Effector memory CD8-positive, alpha-beta T cell (primary cell): ENCODE results near the gene ATP6V1B1.

Experiments
- ATAC-seq: fragments of 150-1000 bp; cut with Tn5 transposase; replicated peaks from 2 replicates; pipeline ENCODE4 v1.10.0; 2021; ENCODE audit warnings: mild to moderate bottlenecking, moderate library complexity
- DNase-seq, 3 experiments: peaks; one replicate each; pipeline ENCODE4 v3.0.0; 2021
- H3K27ac Mint-ChIP-seq, 2 donors: one replicate each; pipeline ENCODE4 v1.8.0; 2022; ENCODE audit warnings: mild to moderate bottlenecking in 2 of 2, mixed read lengths in 2 of 2, moderate library complexity in 2 of 2
- H3K27me3 Mint-ChIP-seq, 2 donors: one replicate each; pipeline ENCODE4 v1.8.0; 2022; ENCODE audit warnings: mixed read lengths in 2 of 2
- H3K36me3 Mint-ChIP-seq: one replicate; pipeline ENCODE4 v1.8.0; 2022; ENCODE audit warnings: mild to moderate bottlenecking, moderate library complexity, mixed read lengths; ENCODE audit not compliant: insufficient read depth
- H3K4me1 Mint-ChIP-seq, 2 donors: one replicate each; pipeline ENCODE4 v1.8.0; 2022; ENCODE audit warnings: low read depth in 2 of 2, mixed read lengths in 2 of 2
- H3K4me3 Mint-ChIP-seq, 2 donors: one replicate each; pipeline ENCODE4 v1.8.0; 2022; ENCODE audit warnings: mild to moderate bottlenecking in 2 of 2, mixed read lengths in 2 of 2, moderate library complexity in 2 of 2
- H3K9me3 Mint-ChIP-seq, 2 donors: one replicate each; pipeline ENCODE4 v1.8.0; 2022; ENCODE audit warnings: mixed read lengths in 2 of 2

Gene ATP6V1B1

DNA sequence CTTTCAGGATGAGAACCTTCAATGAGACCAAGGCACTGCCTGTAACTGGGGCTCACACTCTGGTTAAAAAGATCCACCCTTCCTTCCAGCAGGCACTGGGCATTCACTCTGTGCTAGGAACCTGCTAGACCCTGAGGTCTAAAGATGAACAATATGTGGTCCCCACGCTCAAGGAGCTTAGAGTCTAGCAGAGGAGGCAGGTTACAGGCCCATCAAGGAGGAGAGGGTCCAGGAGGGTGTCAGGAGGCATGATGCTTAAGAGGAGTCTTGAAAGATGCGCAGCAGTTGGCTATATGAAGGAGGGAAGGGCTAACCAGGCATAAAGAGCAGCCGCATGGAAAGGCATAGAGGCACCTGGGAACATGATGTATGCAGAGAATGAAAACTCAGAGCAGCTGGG lies 47.3 kb downstream of the ATP6V1B1 start:
- Mint-ChIP-seq H3K36me3 (peaks cover 9% of the 10 kb centered on the region), H3K27me3 (no peaks in the 10 kb centered on the region), H3K27ac (peak overlapping the region; percentile 15 to 85), H3K9me3 (no peaks in the 10 kb centered on the region), H3K4me1 (peaks cover 15 to 18% of the 10 kb centered on the region in 2 donors), H3K4me3 (no peak overlapping the region)
- DNase-seq: no peak
- no peak for ATAC-seq

DNA sequence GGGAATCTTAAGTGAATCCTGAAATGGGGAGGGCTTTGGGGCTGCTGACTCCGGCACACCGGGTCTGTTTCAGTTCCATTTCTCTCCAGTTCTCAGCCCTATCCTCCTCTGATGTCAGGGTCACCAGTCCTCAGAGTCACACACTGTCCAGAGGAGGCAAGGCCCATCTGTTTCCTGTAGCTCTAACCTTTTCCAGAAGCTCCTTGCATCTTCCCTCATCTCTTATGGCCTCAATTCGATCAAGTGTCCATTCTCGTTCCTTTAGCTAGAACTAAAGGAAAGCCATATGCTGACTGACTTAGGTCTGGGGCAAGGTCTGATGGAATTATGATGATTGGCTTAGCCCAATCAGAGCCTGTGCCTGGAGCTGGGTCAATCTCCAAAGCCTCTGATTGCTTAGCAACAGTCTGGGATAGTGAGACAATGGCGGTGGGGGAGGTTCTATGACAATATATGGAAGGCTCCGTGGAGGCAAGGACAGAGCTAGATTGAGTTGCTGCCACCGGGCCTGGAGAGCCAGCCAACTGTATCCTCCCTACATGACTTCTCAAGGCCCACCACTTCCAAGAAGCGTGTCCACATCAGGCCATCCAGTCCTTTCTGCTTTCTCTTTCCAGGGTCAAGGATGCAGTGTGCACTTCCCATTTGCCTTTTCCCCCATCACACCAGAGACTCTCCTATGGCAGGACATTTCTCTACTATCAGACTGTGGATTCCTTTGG lies 48.0 kb downstream of the ATP6V1B1 start:
- Mint-ChIP-seq H3K27me3 (no peaks in the 10 kb centered on the region), H3K9me3 (no peaks in the 10 kb centered on the region), H3K4me1 (peaks cover 14 to 16% of the 10 kb centered on the region in 2 donors), H3K36me3 (peaks cover 14% of the 10 kb centered on the region), H3K27ac (no peak overlapping the region), H3K4me3 (no peak overlapping the region)
- ATAC-seq (no peak), DNase-seq (no peak)

DNA sequence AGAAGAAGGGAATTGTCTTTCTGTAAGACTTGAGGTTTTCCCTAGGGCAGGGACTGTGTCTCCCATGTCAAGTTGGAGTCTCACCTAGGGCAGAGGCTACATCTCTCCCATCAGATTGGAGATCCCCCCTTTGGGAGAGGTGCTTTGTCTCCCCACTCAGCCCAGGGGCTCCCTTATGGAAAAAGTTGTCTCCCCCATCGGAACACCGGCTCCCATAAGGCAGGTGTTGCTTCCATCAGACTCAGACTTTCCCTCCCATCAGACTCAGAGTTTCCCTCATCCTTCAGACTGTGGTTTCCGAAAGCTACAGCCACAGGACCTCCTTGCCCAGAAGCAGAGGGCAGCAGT lies 48.5 kb downstream of the ATP6V1B1 start:
- no peaks in the 10 kb centered on the region for H3K27me3 Mint-ChIP-seq
- ATAC-seq: no peak
- H3K4me3 Mint-ChIP-seq: no peak overlapping the region
- no peaks in the 10 kb centered on the region for H3K9me3 Mint-ChIP-seq
- peaks cover 19% of the 10 kb centered on the region for H3K36me3 Mint-ChIP-seq
- H3K4me1 Mint-ChIP-seq: peaks cover 14 to 19% of the 10 kb centered on the region in 2 donors
- peak overlapping the region in 1 of 2 donors; percentile 17 for H3K27ac Mint-ChIP-seq
- DNase-seq: no peak

DNA sequence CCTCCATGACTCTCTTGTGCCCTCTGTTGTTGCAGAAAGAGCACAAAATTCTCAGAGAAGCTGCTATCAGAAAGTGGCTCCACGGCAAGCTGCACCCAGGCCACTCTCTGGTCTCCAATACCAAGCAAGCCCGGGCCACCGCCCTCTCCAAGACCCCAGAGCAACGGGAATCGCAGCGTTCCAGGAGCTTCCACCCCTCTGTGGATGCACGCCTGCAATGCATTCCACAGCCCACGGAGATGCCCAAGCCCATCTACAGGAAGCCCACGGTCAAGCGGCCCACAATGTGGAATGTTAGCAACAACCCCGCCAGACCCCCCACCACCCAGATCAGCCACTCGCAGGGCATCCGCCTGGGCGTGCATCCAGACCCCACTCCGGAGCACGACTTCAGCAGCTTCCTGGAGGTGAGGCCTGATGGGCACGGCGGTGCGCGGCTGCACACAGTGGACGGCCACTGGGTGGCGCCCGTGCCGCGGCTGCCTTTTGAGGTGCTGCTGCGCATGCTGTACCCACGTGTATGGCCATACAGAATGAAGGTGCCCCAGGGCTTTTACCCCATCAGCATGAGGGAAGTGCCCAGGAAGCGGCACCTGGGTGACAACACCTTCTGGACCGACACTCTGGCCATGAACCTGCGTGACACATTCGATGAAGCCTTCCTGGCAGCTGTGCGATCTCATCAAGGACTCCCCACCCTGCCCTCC lies 49.0 kb downstream of the ATP6V1B1 start:
- Mint-ChIP-seq H3K9me3 (no peaks in the 10 kb centered on the region), H3K4me1 (peaks cover 14 to 19% of the 10 kb centered on the region in 2 donors), H3K4me3 (peak overlapping the region in 1 of 2 donors; percentile 37), H3K27ac (peak overlapping the region in 1 of 2 donors; percentile 17), H3K36me3 (peaks cover 22% of the 10 kb centered on the region), H3K27me3 (no peaks in the 10 kb centered on the region)
- peak; percentile 100 for ATAC-seq
- DNase-seq: peak; percentile 79 to 84 (median 82)

DNA sequence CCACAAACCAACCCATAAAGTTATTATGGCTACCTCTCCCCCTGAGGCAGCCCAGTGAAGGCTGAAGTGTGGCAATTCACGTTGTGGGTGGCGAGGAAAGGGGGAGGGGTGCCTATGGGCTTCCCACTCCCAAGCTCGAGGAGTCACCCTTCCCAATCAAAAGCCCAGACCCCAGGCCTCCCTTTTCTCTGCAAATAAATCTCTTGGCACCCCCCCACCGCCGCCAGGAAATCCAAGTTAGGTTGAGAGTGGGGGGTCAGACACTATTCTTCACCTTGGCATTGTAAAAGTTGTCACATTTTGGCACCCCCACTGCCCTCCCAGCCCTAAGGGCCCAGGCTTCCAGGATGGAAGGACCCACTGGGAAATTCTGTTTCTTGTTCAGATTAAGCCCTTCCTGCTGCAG lies 49.6 kb downstream of the ATP6V1B1 start:
- Mint-ChIP-seq H3K27ac (peak overlapping the region in 1 of 2 donors; percentile 17), H3K4me1 (peaks cover 14 to 19% of the 10 kb centered on the region in 2 donors)
- ATAC-seq: no peak

DNA sequence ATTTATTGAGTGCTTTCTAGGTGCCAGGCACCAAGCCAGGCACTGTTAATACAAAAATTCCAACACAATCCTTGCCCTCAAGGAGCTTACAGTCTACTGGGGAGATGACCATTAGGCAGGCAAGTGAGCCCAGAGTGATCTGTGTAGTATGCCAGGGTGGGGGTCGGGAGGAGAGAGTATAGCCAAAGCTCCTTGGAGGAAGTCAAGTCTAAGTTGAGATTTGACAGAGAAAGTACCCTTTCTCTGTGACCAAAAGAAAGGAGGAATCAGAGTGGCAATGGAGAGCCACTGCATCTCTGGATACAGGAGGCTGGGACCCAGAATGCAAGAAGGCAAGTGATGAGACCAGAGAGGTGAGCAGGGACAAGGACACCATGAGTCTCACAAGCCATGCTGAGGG lies 50.3 kb downstream of the ATP6V1B1 start:
- peak overlapping the region in 1 of 2 donors; percentile 56 for H3K27ac Mint-ChIP-seq
- H3K4me1 Mint-ChIP-seq: peaks cover 16 to 25% of the 10 kb centered on the region in 2 donors
- peaks cover 24% of the 10 kb centered on the region for H3K36me3 Mint-ChIP-seq
- DNase-seq: no peak
- H3K4me3 Mint-ChIP-seq: no peak overlapping the region
- no peaks in the 10 kb centered on the region for H3K27me3 Mint-ChIP-seq
- no peaks in the 10 kb centered on the region for H3K9me3 Mint-ChIP-seq
- no peak for ATAC-seq

More for the DNA sequence above, 49.6 kb downstream of the ATP6V1B1 start:
- H3K9me3 Mint-ChIP-seq: no peaks in the 10 kb centered on the region
- H3K27me3 Mint-ChIP-seq: no peaks in the 10 kb centered on the region
- H3K4me3 Mint-ChIP-seq: no peak overlapping the region
- DNase-seq: no peak
- H3K36me3 Mint-ChIP-seq: peaks cover 22% of the 10 kb centered on the region

DNA sequence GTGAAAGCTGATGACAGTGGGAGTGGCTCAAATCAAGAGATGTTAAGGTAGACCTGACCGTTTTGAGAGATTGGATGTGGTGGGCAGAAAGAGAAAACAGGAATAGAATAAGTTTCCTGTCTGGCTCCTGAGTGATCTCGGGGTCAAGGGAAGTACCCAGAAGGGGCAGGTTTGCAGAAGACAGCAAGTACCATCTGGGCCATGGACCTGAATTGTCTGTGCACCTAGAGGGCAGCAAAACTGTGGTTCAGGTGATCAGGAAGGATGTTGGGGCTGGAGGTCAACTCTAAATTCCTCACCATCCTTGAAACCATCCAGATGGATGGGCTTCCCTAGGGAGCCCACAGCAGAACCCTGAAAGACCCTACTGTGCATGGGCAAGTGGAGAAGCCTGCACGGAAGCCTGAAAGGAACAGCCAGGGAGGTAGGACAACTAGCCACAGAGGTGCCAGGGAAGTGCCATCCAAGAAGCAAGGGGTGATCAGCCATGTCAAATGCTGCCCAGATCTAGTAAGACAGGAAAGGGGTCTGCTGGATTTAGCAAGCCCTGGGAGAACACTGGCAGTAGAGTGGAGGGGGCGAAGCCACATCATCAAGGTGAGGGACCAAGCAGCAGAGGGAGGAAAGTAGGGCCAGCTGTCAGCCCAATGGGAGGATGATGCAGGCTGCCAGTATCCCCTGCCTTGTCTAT lies 50.9 kb downstream of the ATP6V1B1 start:
- Mint-ChIP-seq H3K9me3 (no peaks in the 10 kb centered on the region), H3K4me1 (peaks cover 22 to 29% of the 10 kb centered on the region in 2 donors), H3K36me3 (peaks cover 31% of the 10 kb centered on the region), H3K27ac (peak overlapping the region in 1 of 2 donors; percentile 56), H3K27me3 (no peaks in the 10 kb centered on the region), H3K4me3 (no peak overlapping the region)
- DNase-seq (no peak), ATAC-seq (no peak)

DNA sequence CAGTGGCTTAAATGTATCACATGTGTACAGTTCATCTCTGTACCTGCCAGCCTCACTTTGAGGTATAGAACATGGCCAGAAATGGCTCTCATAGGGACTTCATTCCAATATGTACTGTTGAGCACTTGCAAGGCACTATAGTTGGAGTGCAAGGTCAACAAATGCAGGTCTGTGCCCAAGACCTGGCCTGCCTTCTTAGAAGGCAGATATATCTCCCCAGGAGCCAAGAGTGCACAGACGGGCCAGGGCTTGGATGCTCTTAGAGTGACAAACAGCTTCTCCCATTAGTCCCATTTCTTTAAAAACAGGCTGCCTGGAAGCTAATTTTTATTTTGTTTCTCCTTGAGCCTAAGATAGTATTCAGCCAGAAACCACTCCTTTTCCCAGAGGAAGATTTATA lies 51.7 kb downstream of the ATP6V1B1 start:
- Mint-ChIP-seq H3K4me1 (peaks cover 22 to 31% of the 10 kb centered on the region in 2 donors), H3K36me3 (peaks cover 35% of the 10 kb centered on the region), H3K4me3 (no peak overlapping the region), H3K27me3 (no peaks in the 10 kb centered on the region), H3K9me3 (no peaks in the 10 kb centered on the region), H3K27ac (no peak overlapping the region)
- DNase-seq (no peak), ATAC-seq (no peak)

DNA sequence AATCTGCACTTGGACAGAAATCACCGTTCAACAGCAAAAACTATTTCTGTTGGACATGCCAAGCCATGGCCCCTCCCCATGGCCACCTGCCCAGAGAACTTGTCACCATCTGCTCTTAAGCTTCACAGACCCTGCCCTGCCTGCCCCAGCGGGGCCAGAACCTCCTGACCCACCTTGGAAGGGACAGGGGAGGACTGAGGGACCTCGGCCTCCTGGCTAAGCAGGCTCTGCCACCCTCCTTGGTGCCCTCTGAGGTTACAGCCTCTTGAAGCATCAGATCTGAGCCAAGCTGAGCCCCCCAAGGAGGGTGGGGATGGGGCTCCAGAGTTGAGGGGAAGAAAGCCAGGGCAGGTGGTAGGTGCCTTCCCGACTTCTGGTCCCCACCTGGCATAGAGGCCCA lies 52.5 kb downstream of the ATP6V1B1 start:
- DNase-seq (no peak), ATAC-seq (no peak)
- no peaks in the 10 kb centered on the region for H3K27me3 Mint-ChIP-seq
- H3K4me1 Mint-ChIP-seq: peaks cover 27 to 33% of the 10 kb centered on the region in 2 donors
- no peak overlapping the region for H3K27ac Mint-ChIP-seq
- no peak overlapping the region for H3K4me3 Mint-ChIP-seq
- no peaks in the 10 kb centered on the region for H3K9me3 Mint-ChIP-seq
- peaks cover 35% of the 10 kb centered on the region for H3K36me3 Mint-ChIP-seq

DNA sequence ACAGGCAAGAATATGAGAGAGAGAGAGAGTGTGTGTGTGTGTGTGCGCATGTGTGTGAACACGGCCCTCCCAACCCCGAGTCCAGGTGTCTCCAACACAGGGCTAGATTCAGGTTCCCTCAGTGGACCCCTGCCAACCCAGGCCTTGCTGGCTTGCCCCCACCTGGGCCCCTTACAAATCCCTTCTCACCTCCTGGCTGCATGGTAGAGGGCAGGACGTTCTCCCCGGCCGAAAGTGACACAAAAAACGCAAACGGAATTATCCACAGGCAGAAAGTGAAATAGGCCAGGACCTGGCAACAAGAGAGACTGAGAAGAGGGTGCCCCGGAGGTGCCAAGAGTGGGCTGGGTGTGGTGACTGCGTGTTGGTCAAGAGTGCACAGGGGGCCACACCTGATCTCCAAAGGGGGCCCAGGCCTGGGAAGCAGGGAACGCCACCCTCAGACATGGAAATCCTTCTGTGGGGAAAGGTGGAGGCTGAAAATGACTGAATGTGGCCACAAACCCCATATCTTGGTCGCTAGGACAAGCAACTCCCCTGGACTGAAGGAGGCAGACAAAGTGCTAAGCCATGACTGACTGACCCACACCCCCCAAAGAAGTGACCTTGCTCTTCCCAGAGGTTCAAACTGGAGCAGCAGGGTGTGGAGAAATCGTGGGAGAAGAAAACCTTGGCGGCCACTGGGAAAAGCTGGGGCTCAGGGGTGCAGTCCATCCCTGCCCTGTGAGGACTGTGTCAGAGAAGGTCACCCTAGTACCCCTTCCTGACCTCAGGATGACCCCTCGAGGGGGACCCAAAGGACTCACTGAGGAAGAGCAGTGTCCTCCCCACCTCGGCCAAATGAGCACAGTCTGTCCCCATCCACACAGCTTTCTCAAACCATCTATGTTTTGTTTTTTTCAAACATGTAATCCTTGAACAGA lies 53.3 kb downstream of the ATP6V1B1 start:
- no peaks in the 10 kb centered on the region for H3K27me3 Mint-ChIP-seq
- peaks cover 35 to 39% of the 10 kb centered on the region in 2 donors for H3K4me1 Mint-ChIP-seq
- peaks cover 41% of the 10 kb centered on the region for H3K36me3 Mint-ChIP-seq
- ATAC-seq: no peak
- H3K27ac Mint-ChIP-seq: no peak overlapping the region
- no peak overlapping the region for H3K4me3 Mint-ChIP-seq
- no peak for DNase-seq
- no peaks in the 10 kb centered on the region for H3K9me3 Mint-ChIP-seq

DNA sequence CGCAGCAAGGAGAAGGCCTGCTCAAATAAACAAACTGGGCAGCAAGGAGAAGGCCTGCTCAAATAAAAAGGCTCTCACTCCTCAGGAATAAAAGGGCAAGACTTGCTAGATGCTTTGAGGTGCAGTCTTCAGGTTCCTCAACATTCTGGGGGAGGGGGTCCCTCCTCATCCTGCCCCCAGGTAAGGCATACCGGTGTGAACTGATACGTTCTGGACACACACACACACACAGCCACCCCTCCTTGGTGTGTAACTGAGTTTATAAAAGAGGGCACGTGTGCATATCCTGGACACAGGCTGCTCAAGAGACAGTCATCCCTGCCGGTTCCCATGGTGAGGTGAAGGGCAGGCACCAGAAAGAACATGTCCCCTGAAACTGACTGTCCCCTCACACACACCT lies 54.5 kb downstream of the ATP6V1B1 start:
- H3K4me1 Mint-ChIP-seq: peaks cover 29 to 35% of the 10 kb centered on the region in 2 donors
- no peaks in the 10 kb centered on the region for H3K27me3 Mint-ChIP-seq
- peaks cover 41% of the 10 kb centered on the region for H3K36me3 Mint-ChIP-seq
- no peak overlapping the region for H3K27ac Mint-ChIP-seq
- DNase-seq (no peak), ATAC-seq (no peak)
- no peak overlapping the region for H3K4me3 Mint-ChIP-seq
- no peaks in the 10 kb centered on the region for H3K9me3 Mint-ChIP-seq

DNA sequence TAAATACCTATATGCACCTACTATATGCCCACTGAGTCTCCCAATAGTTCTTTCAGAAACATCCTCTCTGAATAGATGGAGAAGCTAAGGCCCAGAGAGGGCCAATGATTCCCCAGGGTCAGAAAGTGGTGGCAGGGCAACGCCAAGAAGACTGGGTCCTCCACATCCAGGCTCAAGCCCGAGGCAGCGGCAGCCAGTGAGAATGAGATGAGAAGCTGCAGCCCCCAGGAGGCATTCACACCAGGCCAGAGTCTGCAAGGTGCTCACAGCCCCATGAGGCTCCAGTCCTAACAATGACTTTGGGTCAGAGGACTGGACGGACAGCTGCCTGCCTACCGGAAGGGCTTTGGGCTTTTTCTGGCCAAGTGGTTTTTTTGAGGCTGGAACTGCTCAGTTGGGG lies 55.4 kb downstream of the ATP6V1B1 start:
- H3K4me1 Mint-ChIP-seq: peaks cover 29 to 41% of the 10 kb centered on the region in 2 donors
- peaks cover 38% of the 10 kb centered on the region for H3K36me3 Mint-ChIP-seq
- no peak for ATAC-seq
- H3K9me3 Mint-ChIP-seq: no peaks in the 10 kb centered on the region
- no peaks in the 10 kb centered on the region for H3K27me3 Mint-ChIP-seq
- H3K27ac Mint-ChIP-seq: peak overlapping the region in 1 of 2 donors; percentile 70
- no peak for DNase-seq
- H3K4me3 Mint-ChIP-seq: no peak overlapping the region

DNA sequence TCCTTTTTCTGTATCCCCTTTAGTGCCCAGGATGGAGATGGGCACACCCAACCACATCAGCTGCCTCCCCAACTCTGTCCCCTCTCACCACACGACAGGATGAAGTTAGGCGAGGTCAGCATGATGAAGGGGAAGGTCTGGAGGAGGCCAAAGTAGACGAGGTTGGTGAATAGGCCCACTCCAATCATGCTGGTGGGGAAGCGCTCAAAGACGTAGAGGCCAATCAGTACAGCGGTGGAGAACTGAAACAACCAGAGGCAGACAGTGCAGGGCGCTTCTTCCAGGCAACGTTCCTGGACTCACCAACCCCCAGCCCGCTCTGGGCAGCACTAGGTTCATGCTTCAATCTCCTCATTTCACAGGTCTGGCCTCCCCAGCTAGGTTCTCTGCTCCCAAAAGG lies 56.0 kb downstream of the ATP6V1B1 start:
- no peak for DNase-seq
- Mint-ChIP-seq H3K9me3 (no peaks in the 10 kb centered on the region), H3K4me1 (peaks cover 27 to 41% of the 10 kb centered on the region in 2 donors), H3K27me3 (no peaks in the 10 kb centered on the region), H3K4me3 (no peak overlapping the region), H3K27ac (peak overlapping the region; percentile 52 to 70), H3K36me3 (peaks cover 38% of the 10 kb centered on the region)
- no peak for ATAC-seq
